Thyroid gland (tissue), 4 donors: ENCODE results near the gene CIT. TPM values are rescaled to one million over a fixed set of nuclear protein-coding genes. Genes with fewer than 3 reads are reported as not detected.

Source experiments
- DNase-seq, 2 donors: peaks; one replicate each; pipeline ENCODE4 v3.0.0-alpha.2; 2019
- H3K27ac ChIP-seq, 3 donors: fragments of 200-600 bp; sonication (generic); 1 replicate in 2 of 3; 2 replicates in 1 of 3; pipeline ENCODE4 v1.5.1; 2016 to 2019; ENCODE audit warnings: mild to moderate bottlenecking in 1 of 3, moderate library complexity in 1 of 3
- H3K27me3 ChIP-seq: fragments of 200-600 bp; sonication (generic); one replicate; pipeline ENCODE4 v1.5.1; 2019
- H3K36me3 ChIP-seq, 2 donors: fragments of 200-600 bp; sonication (generic); one replicate each; pipeline ENCODE4 v1.5.1; 2016 to 2019
- H3K4me1 ChIP-seq, 2 donors: fragments of 200-600 bp; sonication (generic); one replicate each; pipeline ENCODE4 v1.5.1; 2017 to 2019
- H3K4me3 ChIP-seq, 3 donors: fragments of 200-600 bp; sonication (generic); replicated peaks in 1 of 3; 1 replicate in 2 of 3; 2 replicates in 1 of 3; pipeline ENCODE4 v1.5.1; 2016; ENCODE audit warnings: mild to moderate bottlenecking in 1 of 3
- H3K9me3 ChIP-seq: fragments of 200-600 bp; sonication (generic); one replicate; pipeline ENCODE4 v1.5.1; 2017
- CTCF ChIP-seq, 6 experiments: fragments of 200-600 bp in 3 of 6; fragments of 450-650 bp in 3 of 6; sonication (generic) in 3 of 6; IDR thresholded peaks; one replicate each; pipeline ENCODE4 v1.5.1; 2016 to 2019; ENCODE audit warnings: antibody characterized with exemption in 6 of 6, mild to moderate bottlenecking in 2 of 6, inconsistent platforms in 1 of 6, moderate library complexity in 1 of 6
- POLR2A ChIP-seq, 2 donors: fragments of 450-650 bp; IDR thresholded peaks; one replicate each; pipeline ENCODE4 v1.6.1; 2017; ENCODE audit warnings: antibody characterized with exemption in 2 of 2, mild to moderate bottlenecking in 2 of 2, moderate library complexity in 1 of 2
- WGBS, 2 donors: methylation state at CpG; one replicate each; pipeline ENCODE4 v1.1.5; 2017; 5-methylcytosine and 5-hydroxymethylcytosine counted together
- intact Hi-C: fragments of 100-400 bp; cut with DNase I; formaldehyde crosslinking; loops from one replicate; pipeline ENCODE4 v1.15.1; 2023
- total RNA-seq, 4 donors: library from RNA; depleted of rRNA; stranded (reverse); fragments of >200 nt; gene quantifications; one replicate each; pipeline ENCODE4 v1.2.3, GENCODE V29; 2016

CIT gene
- total RNA-seq, 4 donors from 2014 or later, result 1.8 to 9.1 (median 6.4) TPM

- WGBS, 2 donors, result 90 to 92% methylated on average over 2 of the region's 2 CpGs
- intact Hi-C loops, result no loop called here
- Histone ChIP-seq H3K27me3 (no peaks in the 10 kb centered on the region), H3K9me3 (no peaks in the 10 kb centered on the region), H3K36me3 (no peaks in the 10 kb centered on the region), H3K27ac (no peak overlapping the region), H3K4me3 (no peak overlapping the region), H3K4me1 (no peaks in the 10 kb centered on the region)
- DNase-seq, result no peak
- TF ChIP-seq CTCF (IDR thresholded peaks at IDR 0.05) (no peak), POLR2A (IDR thresholded peaks at IDR 0.05) (no peak)
Observed at GRCh38 chr12:119822046-119822445, 55.1 kb downstream of the CIT start.

- 93 to 94% methylated on average over 5 of the region's 5 CpGs for WGBS, 2 donors
- TF ChIP-seq CTCF (IDR thresholded peaks at IDR 0.05) (no peak), POLR2A (IDR thresholded peaks at IDR 0.05) (no peak)
- no peak overlapping the region for H3K4me3 ChIP-seq
- intact Hi-C loops, result no loop called here
- H3K9me3 ChIP-seq, result no peaks in the 10 kb centered on the region
- no peak overlapping the region for H3K27ac ChIP-seq
- no peaks in the 10 kb centered on the region for H3K4me1 ChIP-seq
- no peaks in the 10 kb centered on the region for H3K36me3 ChIP-seq
- DNase-seq, result no peak
- no peaks in the 10 kb centered on the region for H3K27me3 ChIP-seq
Observed at GRCh38 chr12:119819322-119819721, 57.8 kb downstream of the CIT start.

GRCh38 chr12:119817546-119818343, 59.4 kb downstream of the CIT start:
- Histone ChIP-seq H3K4me3 (no peak overlapping the region), H3K27me3 (no peaks in the 10 kb centered on the region), H3K4me1 (no peaks in the 10 kb centered on the region), H3K9me3 (no peaks in the 10 kb centered on the region), H3K27ac (no peak overlapping the region), H3K36me3 (no peaks in the 10 kb centered on the region)
- no peak for DNase-seq
- 92 to 100% methylated on average over 2 of the region's 2 CpGs for WGBS, 2 donors
- intact Hi-C loops, result no loop called here
- no peak for TF ChIP-seq POLR2A (IDR thresholded peaks at IDR 0.05)
- no peak for TF ChIP-seq CTCF (IDR thresholded peaks at IDR 0.05)

GRCh38 chr12:119809023-119809422, 68.1 kb downstream of the CIT start:
- Histone ChIP-seq H3K9me3 (no peaks in the 10 kb centered on the region), H3K4me1 (no peaks in the 10 kb centered on the region), H3K36me3 (no peaks in the 10 kb centered on the region), H3K27ac (no peak overlapping the region), H3K27me3 (no peaks in the 10 kb centered on the region), H3K4me3 (no peak overlapping the region)
- 77 to 78% methylated on average over 2 of the region's 2 CpGs for WGBS, 2 donors
- no peak for DNase-seq
- no peak for TF ChIP-seq CTCF (IDR thresholded peaks at IDR 0.05)
- TF ChIP-seq POLR2A (IDR thresholded peaks at IDR 0.05), result no peak
- intact Hi-C loops, result no loop called here

- Histone ChIP-seq H3K9me3 (no peaks in the 10 kb centered on the region), H3K4me1 (no peaks in the 10 kb centered on the region), H3K36me3 (no peaks in the 10 kb centered on the region), H3K27ac (no peak overlapping the region), H3K27me3 (no peaks in the 10 kb centered on the region), H3K4me3 (no peak overlapping the region)
- TF ChIP-seq CTCF (IDR thresholded peaks at IDR 0.05) (no peak), POLR2A (IDR thresholded peaks at IDR 0.05) (no peak)
- DNase-seq, result no peak
- 93 to 96% methylated on average over 6 of the region's 6 CpGs for WGBS, 2 donors
- intact Hi-C loops, result no loop called here
Observed at GRCh38 chr12:119808441-119808840, 68.7 kb downstream of the CIT start.
